Stimulated activated CD4-positive, alpha-beta T cell treated with anti-CD3 and anti-CD28 coated beads, Interleukin-4, amount 100 ng/mL, for 1 hour (primary cell): ENCODE measurements around the gene MGAT5B.

Experiments used
- DNase-seq: peaks from one replicate; pipeline ENCODE4 v3.0.0-alpha.2; 2020

MGAT5B gene

GRCh38 chr17:76880268-76880667 lies 12.1 kb downstream of the MGAT5B start:
- DNase-seq, result no peak

- DNase-seq, result no peak
These were observed 12.8 kb downstream of the MGAT5B start for GRCh38 chr17:76880971-76881370.

- no peak for DNase-seq
These were observed 13.2 kb downstream of the MGAT5B start for GRCh38 chr17:76881408-76881807.

- DNase-seq, result no peak
These were observed 13.8 kb downstream of the MGAT5B start for GRCh38 chr17:76881966-76882365.

GRCh38 chr17:76883744-76884525 lies 15.7 kb downstream of the MGAT5B start:
- no peak for DNase-seq

GRCh38 chr17:76884995-76885893 lies 17.0 kb downstream of the MGAT5B start:
- DNase-seq, result no peak

- no peak for DNase-seq
These were observed 17.7 kb downstream of the MGAT5B start for GRCh38 chr17:76885894-76886290.

GRCh38 chr17:76886395-76886794 lies 18.2 kb downstream of the MGAT5B start:
- no peak for DNase-seq

- no peak for DNase-seq
These were observed 19.6 kb downstream of the MGAT5B start for GRCh38 chr17:76887802-76888201.

GRCh38 chr17:76888661-76889060 lies 20.5 kb downstream of the MGAT5B start:
- no peak for DNase-seq

- no peak for DNase-seq
These were observed 21.1 kb downstream of the MGAT5B start for GRCh38 chr17:76889323-76889722.

- no peak for DNase-seq
These were observed 24.1 kb downstream of the MGAT5B start for GRCh38 chr17:76892329-76892728.

- no peak for DNase-seq
These were observed 25.6 kb downstream of the MGAT5B start for GRCh38 chr17:76893623-76894334.

GRCh38 chr17:76894842-76895241 lies 26.6 kb downstream of the MGAT5B start:
- no peak for DNase-seq

GRCh38 chr17:76897023-76897422 lies 28.8 kb downstream of the MGAT5B start:
- DNase-seq, result no peak

- DNase-seq, result no peak
These were observed 31.2 kb downstream of the MGAT5B start for GRCh38 chr17:76899414-76899813.

- DNase-seq, result no peak
These were observed 32.5 kb downstream of the MGAT5B start for GRCh38 chr17:76900723-76901122.

GRCh38 chr17:76901542-76902197 lies 33.5 kb downstream of the MGAT5B start:
- DNase-seq, result no peak

GRCh38 chr17:76902476-76902875 lies 34.3 kb downstream of the MGAT5B start:
- DNase-seq, result no peak

GRCh38 chr17:76903631-76904030 lies 35.4 kb downstream of the MGAT5B start:
- DNase-seq, result no peak

- DNase-seq, result no peak
These were observed 35.9 kb downstream of the MGAT5B start for GRCh38 chr17:76904116-76904515.

GRCh38 chr17:76905036-76905435 lies 36.8 kb downstream of the MGAT5B start:
- no peak for DNase-seq

- no peak for DNase-seq
These were observed 37.6 kb downstream of the MGAT5B start for GRCh38 chr17:76905836-76906235.
